ENCODE data around the gene PRELP. TPM values are rescaled to one million over a fixed set of nuclear protein-coding genes. Genes with fewer than 3 reads are reported as not detected.

The PRELP gene
- total and polyA plus RNA-seq, 2 donors (not counting 1 experiment from before 2014, with no cell fraction given): not detected

DNA sequence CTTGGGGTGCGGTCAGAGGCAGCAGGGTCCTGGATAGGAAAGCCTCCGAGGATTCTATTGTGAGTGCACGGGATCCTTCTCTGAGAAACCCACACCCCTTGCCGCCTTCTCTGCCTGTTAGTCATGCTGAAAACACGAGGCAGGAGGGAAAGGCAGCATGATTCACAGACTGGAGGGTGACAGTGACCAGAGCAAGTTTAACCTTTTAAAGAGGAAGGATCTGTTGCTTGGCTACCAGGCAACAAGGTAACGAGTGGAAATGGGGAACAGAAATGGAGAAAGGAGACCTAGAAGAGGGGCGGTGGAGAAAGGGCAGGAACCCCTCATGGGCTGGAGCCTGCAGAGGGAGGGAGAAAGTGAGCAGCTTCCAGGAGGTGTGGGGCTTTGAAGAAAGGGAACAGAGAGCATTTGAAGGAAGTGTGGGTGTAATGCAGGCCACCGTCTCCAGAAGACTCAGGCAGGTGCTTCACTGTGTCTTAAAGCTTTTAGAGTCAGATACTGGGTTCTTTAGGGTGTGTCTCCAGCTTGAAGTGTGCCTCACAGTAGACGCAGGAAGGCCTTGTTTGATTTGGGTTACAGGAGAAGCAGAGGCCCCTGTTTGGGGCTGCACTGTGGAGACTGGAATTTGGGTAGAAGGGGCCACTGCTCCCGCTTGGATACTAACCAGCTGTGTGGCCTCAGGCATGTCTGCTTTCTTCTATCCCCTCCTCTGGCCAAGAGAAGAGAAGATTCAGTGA is 37.4 kb downstream of the PRELP start:
- no peaks in the 10 kb centered on the region for H3K9me3 Mint-ChIP-seq (ENCODE audit: insufficient read depth)
- POLR2A ChIA-PET: no interaction called here
- H3K27me3 ChIP-seq (replicated peaks in 1 of 4; ENCODE audit: control extremely low read depth in 1 of 4, control insufficient read depth in 3 of 4, insufficient read depth in 4 of 4, low read length in 3 of 4): peaks cover 0 to 5% (median 0%) of the 10 kb centered on the region in 4 experiments
- H3K4me1 ChIP-seq (ENCODE audit: control insufficient read depth in 2 of 2, insufficient read depth in 2 of 2, low read length in 2 of 2): peaks cover 0 to 9% of the 10 kb centered on the region in 2 donors
- intact Hi-C loops (cut with micrococcal nuclease): no loop called here
- H3K9ac ChIP-seq (ENCODE audit: low read length): no peak overlapping the region
- TF ChIP-seq, protein P1, sequence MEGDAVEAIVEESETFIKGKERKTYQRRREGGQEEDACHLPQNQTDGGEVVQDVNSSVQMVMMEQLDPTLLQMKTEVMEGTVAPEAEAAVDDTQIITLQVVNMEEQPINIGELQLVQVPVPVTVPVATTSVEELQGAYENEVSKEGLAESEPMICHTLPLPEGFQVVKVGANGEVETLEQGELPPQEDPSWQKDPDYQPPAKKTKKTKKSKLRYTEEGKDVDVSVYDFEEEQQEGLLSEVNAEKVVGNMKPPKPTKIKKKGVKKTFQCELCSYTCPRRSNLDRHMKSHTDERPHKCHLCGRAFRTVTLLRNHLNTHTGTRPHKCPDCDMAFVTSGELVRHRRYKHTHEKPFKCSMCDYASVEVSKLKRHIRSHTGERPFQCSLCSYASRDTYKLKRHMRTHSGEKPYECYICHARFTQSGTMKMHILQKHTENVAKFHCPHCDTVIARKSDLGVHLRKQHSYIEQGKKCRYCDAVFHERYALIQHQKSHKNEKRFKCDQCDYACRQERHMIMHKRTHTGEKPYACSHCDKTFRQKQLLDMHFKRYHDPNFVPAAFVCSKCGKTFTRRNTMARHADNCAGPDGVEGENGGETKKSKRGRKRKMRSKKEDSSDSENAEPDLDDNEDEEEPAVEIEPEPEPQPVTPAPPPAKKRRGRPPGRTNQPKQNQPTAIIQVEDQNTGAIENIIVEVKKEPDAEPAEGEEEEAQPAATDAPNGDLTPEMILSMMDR (IDR thresholded peaks at IDR 0.05): no peak
- TF ChIP-seq EZH2 (IDR thresholded peaks at IDR 0.05; ENCODE audit: borderline replicate concordance, insufficient read depth, low read depth, low read length, poor library complexity, severe bottlenecking): no peak
- ATAC-seq (ENCODE audit: low read depth) (peak; percentile 24), DNase-seq (no peak)
- no peak overlapping the region for H3K4me2 ChIP-seq (replicated peaks; ENCODE audit: low read depth, low read length, poor library complexity, severe bottlenecking)
- no peak overlapping the region for H3K27ac ChIP-seq (ENCODE audit: low read length in 2 of 2)
- no peak overlapping the region for H3K4me3 Mint-ChIP-seq
- H3K36me3 ChIP-seq (replicated peaks in 1 of 2; ENCODE audit: control extremely low read depth in 1 of 2, control insufficient read depth in 1 of 2, extremely low read depth in 1 of 2, insufficient read depth in 2 of 2, low read length in 1 of 2): no peaks in the 10 kb centered on the region
- H3K9me3 ChIP-seq (ENCODE audit: control extremely low read depth in 1 of 3, control insufficient read depth in 2 of 3, insufficient read depth in 1 of 3, low read length in 2 of 3): no peaks in the 10 kb centered on the region
- CTCF ChIA-PET: interaction anchor here (1.2 to 1.8 kb wide), 2 partner anchors 8 to 188 kb away, joined by 3 to 6 read pairs; no protein-coding TSS in a partner anchor
- H3K27me3 Mint-ChIP-seq: peaks cover 4% of the 10 kb centered on the region
- no peak overlapping the region for H3K27ac Mint-ChIP-seq
- peaks cover 10% of the 10 kb centered on the region for H3K4me1 Mint-ChIP-seq
- no peaks in the 10 kb centered on the region for H3K79me2 ChIP-seq (ENCODE audit: control insufficient read depth, insufficient read depth, low read length)
- WGBS (ENCODE audit: insufficient coverage): 40% methylated on average over 8 of the region's 10 CpGs
- no peak overlapping the region for H2AFZ ChIP-seq (ENCODE audit: insufficient read depth, low read depth, low read length, poor library complexity, severe bottlenecking)
- no peaks in the 10 kb centered on the region for H4K20me1 ChIP-seq (ENCODE audit: control insufficient read depth, insufficient read depth, low read length, poor library complexity, severe bottlenecking)
- H3K4me3 ChIP-seq (ENCODE audit: control extremely low read depth in 1 of 5, extremely low read depth in 1 of 5, insufficient read depth in 1 of 5, low read depth in 2 of 5, low read length in 4 of 5): no peak overlapping the region

GRCh38 chr1:203513585-203514031 is 38.0 kb downstream of the PRELP start:
- peaks cover 4% of the 10 kb centered on the region for H3K27me3 Mint-ChIP-seq
- Histone ChIP-seq H2AFZ (ENCODE audit: insufficient read depth, low read depth, low read length, poor library complexity, severe bottlenecking) (no peak overlapping the region), H3K27ac (ENCODE audit: low read length in 2 of 2) (no peak overlapping the region), H3K79me2 (ENCODE audit: control insufficient read depth, insufficient read depth, low read length) (no peaks in the 10 kb centered on the region), H3K9ac (ENCODE audit: low read length) (no peak overlapping the region), H3K36me3 (replicated peaks in 1 of 2; ENCODE audit: control extremely low read depth in 1 of 2, control insufficient read depth in 1 of 2, extremely low read depth in 1 of 2, insufficient read depth in 2 of 2, low read length in 1 of 2) (no peaks in the 10 kb centered on the region), H3K4me1 (ENCODE audit: control insufficient read depth in 2 of 2, insufficient read depth in 2 of 2, low read length in 2 of 2) (peaks cover 0 to 9% of the 10 kb centered on the region in 2 donors), H3K4me2 (replicated peaks; ENCODE audit: low read depth, low read length, poor library complexity, severe bottlenecking) (no peak overlapping the region), H3K9me3 (ENCODE audit: control extremely low read depth in 1 of 3, control insufficient read depth in 2 of 3, insufficient read depth in 1 of 3, low read length in 2 of 3) (no peaks in the 10 kb centered on the region), H3K27me3 (replicated peaks in 1 of 4; ENCODE audit: control extremely low read depth in 1 of 4, control insufficient read depth in 3 of 4, insufficient read depth in 4 of 4, low read length in 3 of 4) (peaks cover 0 to 5% (median 0%) of the 10 kb centered on the region in 4 experiments), H3K4me3 (ENCODE audit: control extremely low read depth in 1 of 5, extremely low read depth in 1 of 5, insufficient read depth in 1 of 5, low read depth in 2 of 5, low read length in 4 of 5) (no peak overlapping the region), H4K20me1 (ENCODE audit: control insufficient read depth, insufficient read depth, low read length, poor library complexity, severe bottlenecking) (no peaks in the 10 kb centered on the region)
- H3K27ac Mint-ChIP-seq: no peak overlapping the region
- H3K4me3 Mint-ChIP-seq: no peak overlapping the region
- DNase-seq: no peak
- no peak for ATAC-seq (ENCODE audit: low read depth)
- H3K4me1 Mint-ChIP-seq: peaks cover 10% of the 10 kb centered on the region
- ChIA-PET POLR2A (no interaction called here), CTCF (interaction anchor here (1.2 to 1.8 kb wide), 2 partner anchors 9 to 187 kb away, joined by 3 to 6 read pairs; no protein-coding TSS in a partner anchor)
- intact Hi-C loops (cut with micrococcal nuclease): no loop called here
- no peak for TF ChIP-seq EZH2 (IDR thresholded peaks at IDR 0.05; ENCODE audit: borderline replicate concordance, insufficient read depth, low read depth, low read length, poor library complexity, severe bottlenecking)
- no peaks in the 10 kb centered on the region for H3K9me3 Mint-ChIP-seq (ENCODE audit: insufficient read depth)
- 95% methylated on average over 5 of the region's 9 CpGs for WGBS (ENCODE audit: insufficient coverage)

All from B cell (primary cell).